Fibroblast of lung (primary cell): ENCODE data around the gene SPPL3.

ENCODE experiments used
- CTCF ChIP-seq, 2 donors: IDR thresholded peaks in 1 of 2; conservative IDR thresholded peaks in 1 of 2; 1 replicate in 1 of 2; 2 replicates in 1 of 2; pipeline ENCODE4 v1.5.1; 2011 to 2012; ENCODE audit warnings: low read length in 2 of 2, control low read depth in 1 of 2, inconsistent platforms in 1 of 2, low read depth in 1 of 2, mild to moderate bottlenecking in 1 of 2
- EZH2 ChIP-seq: IDR thresholded peaks from 2 replicates; pipeline ENCODE4 v1.5.1; 2012; ENCODE audit warnings: low read length, control low read depth, mild to moderate bottlenecking; ENCODE audit errors: missing control alignments

GRCh38 chr12:120712610-120713009 lies 191.5 kb downstream of the SPPL3 start:
- no peak for TF ChIP-seq CTCF (conservative IDR thresholded peaks at IDR 0.05 in 1 of 2, IDR thresholded peaks at IDR 0.05 in 1 of 2; ENCODE audit: low read depth in 1 of 2, low read length in 2 of 2)
- TF ChIP-seq EZH2, result no peak
